NCI-H748 treated with DMSO at 0.1 percent for 48 hours (cell line): ENCODE data around the gene OTC.

Experiments
- DNase-seq: peaks from one replicate; lab custom pipeline; 2025; lab: John Stamatoyannopoulos, UW

The OTC gene

GRCh38 chrX:38468563-38469157, 116.3 kb downstream of the OTC start:
- no peak for DNase-seq
